ENCODE data around the gene ANKRD13C. TPM values are rescaled to one million over a fixed set of nuclear protein-coding genes. Genes with fewer than 3 reads are reported as not detected.
A peak's percentile ranks its signal among the peaks of the same experiment; 100 is the strongest.

The ANKRD13C gene
- total RNA-seq, 5 donors from 2014 or later (not counting 1 experiment from before 2014, with no cell fraction given): 26.3 to 28.7 (median 27.2) TPM

- no peaks in the 10 kb centered on the region for H3K27me3 ChIP-seq (replicated peaks in 1 of 2; ENCODE audit: control insufficient read depth in 2 of 2, extremely low read depth in 1 of 2, insufficient read depth in 2 of 2, low read length in 1 of 2)
- DNase-seq (no peak), ATAC-seq (replicated peaks in 1 of 4) (no peak)
- H3K4me3 ChIP-seq (ENCODE audit: control insufficient read depth in 1 of 2, extremely low read depth in 1 of 2, low read length in 1 of 2): no peak overlapping the region
- no peaks in the 10 kb centered on the region for H3K9me3 ChIP-seq
- Mint-ChIP-seq H3K4me3 (no peak overlapping the region), H3K9me3 (no peaks in the 10 kb centered on the region), H3K27me3 (no peaks in the 10 kb centered on the region), H3K27ac (no peak overlapping the region), H3K4me1 (peaks cover 19 to 26% (median 21%) of the 10 kb centered on the region in 3 donors), H3K36me3 (peaks cover 24% of the 10 kb centered on the region)
- H3K27ac ChIP-seq (ENCODE audit: low read length): no peak overlapping the region
- H3K36me3 ChIP-seq (ENCODE audit: control insufficient read depth in 2 of 2, extremely low read depth in 1 of 2, insufficient read depth in 1 of 2, low read length in 1 of 2): peaks cover 0 to 16% of the 10 kb centered on the region in 2 donors
- 78% methylated on average over 1 of the region's 1 CpG for WGBS (ENCODE audit: insufficient coverage)
- no peaks in the 10 kb centered on the region for H3K4me1 ChIP-seq (ENCODE audit: control insufficient read depth in 1 of 2, extremely low read depth in 1 of 2, insufficient read depth in 2 of 2, low read length in 2 of 2)
- POLR2A ChIA-PET: no interaction called here
- CTCF ChIA-PET: no interaction called here
These were observed 36.3 kb downstream of the ANKRD13C start for GRCh38 chr1:70318191-70318590.

GRCh38 chr1:70317087-70317486 is 37.4 kb downstream of the ANKRD13C start:
- ATAC-seq (replicated peaks in 1 of 4): no peak
- no peak overlapping the region for H3K27ac Mint-ChIP-seq
- peaks cover 0 to 9% of the 10 kb centered on the region in 2 donors for H3K36me3 ChIP-seq (ENCODE audit: control insufficient read depth in 2 of 2, extremely low read depth in 1 of 2, insufficient read depth in 1 of 2, low read length in 1 of 2)
- H3K27ac ChIP-seq (ENCODE audit: low read length): no peak overlapping the region
- WGBS (ENCODE audit: insufficient coverage): no CpG with 5 or more reads among the region's 3 CpGs
- H3K27me3 ChIP-seq (replicated peaks in 1 of 2; ENCODE audit: control insufficient read depth in 2 of 2, extremely low read depth in 1 of 2, insufficient read depth in 2 of 2, low read length in 1 of 2): no peaks in the 10 kb centered on the region
- no peaks in the 10 kb centered on the region for H3K27me3 Mint-ChIP-seq
- H3K4me3 ChIP-seq (ENCODE audit: control insufficient read depth in 1 of 2, extremely low read depth in 1 of 2, low read length in 1 of 2): no peak overlapping the region
- no peaks in the 10 kb centered on the region for H3K9me3 ChIP-seq
- CTCF ChIA-PET: no interaction called here
- no peaks in the 10 kb centered on the region for H3K9me3 Mint-ChIP-seq
- no peak for DNase-seq
- POLR2A ChIA-PET: interaction anchor here (0.6 kb wide), 2 partner anchors 22 to 41 kb away, joined by 3 to 6 read pairs; no protein-coding TSS in a partner anchor
- no peaks in the 10 kb centered on the region for H3K4me1 ChIP-seq (ENCODE audit: control insufficient read depth in 1 of 2, extremely low read depth in 1 of 2, insufficient read depth in 2 of 2, low read length in 2 of 2)
- H3K4me1 Mint-ChIP-seq: peaks cover 19 to 28% (median 21%) of the 10 kb centered on the region in 3 donors
- H3K4me3 Mint-ChIP-seq: no peak overlapping the region
- peaks cover 25% of the 10 kb centered on the region for H3K36me3 Mint-ChIP-seq

GRCh38 chr1:70315782-70316181 is 38.7 kb downstream of the ANKRD13C start:
- H3K27ac Mint-ChIP-seq: peak overlapping the region in 1 of 2 donors; percentile 11
- WGBS (ENCODE audit: insufficient coverage): 83% methylated on average over 1 of the region's 1 CpG
- POLR2A ChIA-PET: interaction anchor here in 1 of 2 donors (0.8 kb wide), 1 partner anchor 34 kb away, joined by 3 read pairs; no protein-coding TSS in a partner anchor

GRCh38 chr1:70314706-70315304 is 39.7 kb downstream of the ANKRD13C start:
- 100% methylated on average over 1 of the region's 6 CpGs for WGBS (ENCODE audit: insufficient coverage)
- ATAC-seq (replicated peaks in 1 of 4) (no peak), DNase-seq (peak in 1 of 35 experiments; percentile 2)
- Histone ChIP-seq H3K36me3 (ENCODE audit: control insufficient read depth in 2 of 2, extremely low read depth in 1 of 2, insufficient read depth in 1 of 2, low read length in 1 of 2) (peaks cover 0 to 9% of the 10 kb centered on the region in 2 donors), H3K4me1 (ENCODE audit: control insufficient read depth in 1 of 2, extremely low read depth in 1 of 2, insufficient read depth in 2 of 2, low read length in 2 of 2) (no peaks in the 10 kb centered on the region), H3K27me3 (replicated peaks in 1 of 2; ENCODE audit: control insufficient read depth in 2 of 2, extremely low read depth in 1 of 2, insufficient read depth in 2 of 2, low read length in 1 of 2) (no peaks in the 10 kb centered on the region), H3K9me3 (no peaks in the 10 kb centered on the region), H3K4me3 (ENCODE audit: control insufficient read depth in 1 of 2, extremely low read depth in 1 of 2, low read length in 1 of 2) (no peak overlapping the region), H3K27ac (ENCODE audit: low read length) (no peak overlapping the region)
- H3K4me3 Mint-ChIP-seq: no peak overlapping the region
- peaks cover 16 to 23% (median 17%) of the 10 kb centered on the region in 3 donors for H3K4me1 Mint-ChIP-seq
- no peaks in the 10 kb centered on the region for H3K27me3 Mint-ChIP-seq
- ChIA-PET POLR2A (interaction anchor here in 1 of 2 donors (0.7 kb wide), 2 partner anchors 100 to 262 kb away, joined by 4 read pairs; no protein-coding TSS in a partner anchor), CTCF (interaction anchor here in 1 of 2 donors (0.6 to 1.4 kb wide), 3 partner anchors 61 to 172 kb away, joined by 3 to 4 read pairs (median 4); no protein-coding TSS in a partner anchor)
- H3K36me3 Mint-ChIP-seq: peaks cover 19% of the 10 kb centered on the region
- H3K27ac Mint-ChIP-seq: no peak overlapping the region
- no peaks in the 10 kb centered on the region for H3K9me3 Mint-ChIP-seq

More at GRCh38 chr1:70315782-70316181, 38.7 kb downstream of the ANKRD13C start:
- peaks cover 19 to 25% (median 19%) of the 10 kb centered on the region in 3 donors for H3K4me1 Mint-ChIP-seq
- DNase-seq (no peak), ATAC-seq (replicated peaks in 1 of 4) (no peak)
- peaks cover 0 to 9% of the 10 kb centered on the region in 2 donors for H3K36me3 ChIP-seq (ENCODE audit: control insufficient read depth in 2 of 2, extremely low read depth in 1 of 2, insufficient read depth in 1 of 2, low read length in 1 of 2)
- no peak overlapping the region for H3K27ac ChIP-seq (ENCODE audit: low read length)
- CTCF ChIA-PET: interaction anchor here in 1 of 2 donors (1.4 kb wide), 1 partner anchor 121 kb away, joined by 4 read pairs; no protein-coding TSS in a partner anchor
- no peak overlapping the region for H3K4me3 ChIP-seq (ENCODE audit: control insufficient read depth in 1 of 2, extremely low read depth in 1 of 2, low read length in 1 of 2)
- peaks cover 21% of the 10 kb centered on the region for H3K36me3 Mint-ChIP-seq
- H3K9me3 ChIP-seq: no peaks in the 10 kb centered on the region
- no peak overlapping the region for H3K4me3 Mint-ChIP-seq
- H3K9me3 Mint-ChIP-seq: no peaks in the 10 kb centered on the region
- no peaks in the 10 kb centered on the region for H3K27me3 ChIP-seq (replicated peaks in 1 of 2; ENCODE audit: control insufficient read depth in 2 of 2, extremely low read depth in 1 of 2, insufficient read depth in 2 of 2, low read length in 1 of 2)
- no peaks in the 10 kb centered on the region for H3K27me3 Mint-ChIP-seq
- H3K4me1 ChIP-seq (ENCODE audit: control insufficient read depth in 1 of 2, extremely low read depth in 1 of 2, insufficient read depth in 2 of 2, low read length in 2 of 2): no peaks in the 10 kb centered on the region

GRCh38 chr1:70311369-70311768 is 43.2 kb downstream of the ANKRD13C start:
- Histone ChIP-seq H3K4me3 (ENCODE audit: control insufficient read depth in 1 of 2, extremely low read depth in 1 of 2, low read length in 1 of 2) (no peak overlapping the region), H3K36me3 (ENCODE audit: control insufficient read depth in 2 of 2, extremely low read depth in 1 of 2, insufficient read depth in 1 of 2, low read length in 1 of 2) (peaks cover 0 to 14% of the 10 kb centered on the region in 2 donors), H3K27me3 (replicated peaks in 1 of 2; ENCODE audit: control insufficient read depth in 2 of 2, extremely low read depth in 1 of 2, insufficient read depth in 2 of 2, low read length in 1 of 2) (no peaks in the 10 kb centered on the region), H3K9me3 (no peaks in the 10 kb centered on the region), H3K4me1 (ENCODE audit: control insufficient read depth in 1 of 2, extremely low read depth in 1 of 2, insufficient read depth in 2 of 2, low read length in 2 of 2) (no peaks in the 10 kb centered on the region), H3K27ac (ENCODE audit: low read length) (no peak overlapping the region)
- no CpG with 5 or more reads among the region's 3 CpGs for WGBS (ENCODE audit: insufficient coverage)
- ChIA-PET CTCF (interaction anchor here (0.6 kb wide), 3 partner anchors 153 to 1841 kb away, joined by 3 to 4 read pairs (median 3); no protein-coding TSS in a partner anchor), POLR2A (interaction anchor here (0.6 to 1.0 kb wide), 2 partner anchors 20 to 103 kb away, joined by 4 read pairs; no protein-coding TSS in a partner anchor)
- H3K4me1 Mint-ChIP-seq: peaks cover 0 to 10% (median 7%) of the 10 kb centered on the region in 3 donors
- H3K36me3 Mint-ChIP-seq: peaks cover 23% of the 10 kb centered on the region
- H3K27ac Mint-ChIP-seq: no peak overlapping the region
- DNase-seq (no peak), ATAC-seq (replicated peaks in 1 of 4) (no peak)
- H3K4me3 Mint-ChIP-seq: no peak overlapping the region
- H3K27me3 Mint-ChIP-seq: no peaks in the 10 kb centered on the region
- H3K9me3 Mint-ChIP-seq: no peaks in the 10 kb centered on the region

GRCh38 chr1:70299472-70299871 is 55.0 kb downstream of the ANKRD13C start:
- Histone ChIP-seq H3K27me3 (replicated peaks in 1 of 2; ENCODE audit: control insufficient read depth in 2 of 2, extremely low read depth in 1 of 2, insufficient read depth in 2 of 2, low read length in 1 of 2) (no peaks in the 10 kb centered on the region), H3K9me3 (no peaks in the 10 kb centered on the region), H3K4me3 (ENCODE audit: control insufficient read depth in 1 of 2, extremely low read depth in 1 of 2, low read length in 1 of 2) (no peak overlapping the region), H3K36me3 (ENCODE audit: control insufficient read depth in 2 of 2, extremely low read depth in 1 of 2, insufficient read depth in 1 of 2, low read length in 1 of 2) (peaks cover 3 to 49% of the 10 kb centered on the region in 2 donors), H3K27ac (ENCODE audit: low read length) (no peak overlapping the region), H3K4me1 (ENCODE audit: control insufficient read depth in 1 of 2, extremely low read depth in 1 of 2, insufficient read depth in 2 of 2, low read length in 2 of 2) (no peaks in the 10 kb centered on the region)
- POLR2A ChIA-PET: no interaction called here
- CTCF ChIA-PET: no interaction called here
- DNase-seq (no peak), ATAC-seq (replicated peaks in 1 of 4) (no peak)
- Mint-ChIP-seq H3K27ac (no peak overlapping the region), H3K9me3 (no peaks in the 10 kb centered on the region), H3K4me3 (no peak overlapping the region), H3K36me3 (peaks cover 42% of the 10 kb centered on the region), H3K4me1 (peaks cover 0 to 10% (median 7%) of the 10 kb centered on the region in 3 donors), H3K27me3 (no peaks in the 10 kb centered on the region)

Data from T-cell (primary cell).